Measurements from ENCODE around the gene C3AR1.
"Not testable (repeated sequence)": the region's sequence is repeated elsewhere in the genome, so short reads cannot be mapped to it uniquely, and the experiment has no call there.

C3AR1 gene

GRCh38 chr12:8027856-8028255, 38.3 kb downstream of the C3AR1 start:
- H4K20me1 ChIP-seq (ENCODE audit: insufficient read depth, low read length) = no peaks in the 10 kb centered on the region
- no peak overlapping the region for H3K4me3 ChIP-seq (ENCODE audit: low read depth, low read length, poor library complexity, severe bottlenecking)
- no peaks in the 10 kb centered on the region for H3K79me2 ChIP-seq (ENCODE audit: insufficient read depth, low read length)
- no peak overlapping the region for H3K9ac ChIP-seq (ENCODE audit: low read length)
- H3K4me2 ChIP-seq (ENCODE audit: low read length) = no peak overlapping the region
- H3K9me3 ChIP-seq (ENCODE audit: low read length) = no peaks in the 10 kb centered on the region
- H3K9me2 ChIP-seq (ENCODE audit: low read depth, low read length) = no peaks in the 10 kb centered on the region
- H3K36me3 ChIP-seq (ENCODE audit: insufficient read depth, low read length) = no peaks in the 10 kb centered on the region
- H3K27ac ChIP-seq (ENCODE audit: low read depth, low read length, poor library complexity, severe bottlenecking) = no peak overlapping the region
- no peaks in the 10 kb centered on the region for H3K27me3 ChIP-seq (ENCODE audit: insufficient read depth, low read length)
- TF ChIP-seq EZH2 (IDR thresholded peaks at IDR 0.05; ENCODE audit: borderline replicate concordance, low read length) (no peak), CTCF (IDR thresholded peaks at IDR 0.05; ENCODE audit: low read length) (no peak)
- H3K4me1 ChIP-seq (ENCODE audit: insufficient read depth, low read length, severe bottlenecking) = peaks cover 13% of the 10 kb centered on the region
- H3F3A ChIP-seq (ENCODE audit: insufficient read depth, low read length) = no peaks in the 10 kb centered on the region
- no peak overlapping the region for H2AFZ ChIP-seq (ENCODE audit: low read length)

GRCh38 chr12:8026291-8026900, 39.8 kb downstream of the C3AR1 start:
- Histone ChIP-seq H3K9ac (ENCODE audit: low read length) (peak overlapping the region; percentile 68), H3K9me2 (ENCODE audit: low read depth, low read length) (no peaks in the 10 kb centered on the region), H2AFZ (ENCODE audit: low read length) (peak overlapping the region; percentile 71; the same call in 1 of the 2 replicates), H3K4me3 (ENCODE audit: low read depth, low read length, poor library complexity, severe bottlenecking) (peak overlapping the region; percentile 67), H3K27me3 (ENCODE audit: insufficient read depth, low read length) (no peaks in the 10 kb centered on the region), H3F3A (ENCODE audit: insufficient read depth, low read length) (no peaks in the 10 kb centered on the region), H3K79me2 (ENCODE audit: insufficient read depth, low read length) (no peaks in the 10 kb centered on the region), H3K4me2 (ENCODE audit: low read length) (peak overlapping the region; percentile 82), H3K36me3 (ENCODE audit: insufficient read depth, low read length) (no peaks in the 10 kb centered on the region), H3K4me1 (ENCODE audit: insufficient read depth, low read length, severe bottlenecking) (peaks cover 11% of the 10 kb centered on the region), H3K9me3 (ENCODE audit: low read length) (no peaks in the 10 kb centered on the region), H3K27ac (ENCODE audit: low read depth, low read length, poor library complexity, severe bottlenecking) (peak overlapping the region; percentile 84), H4K20me1 (ENCODE audit: insufficient read depth, low read length) (no peaks in the 10 kb centered on the region)
- no peak for TF ChIP-seq CTCF (IDR thresholded peaks at IDR 0.05; ENCODE audit: low read length)
- no peak for TF ChIP-seq EZH2 (IDR thresholded peaks at IDR 0.05; ENCODE audit: borderline replicate concordance, low read length)

- H2AFZ ChIP-seq (ENCODE audit: low read length) = no peak overlapping the region
- no peaks in the 10 kb centered on the region for H3K4me1 ChIP-seq (ENCODE audit: insufficient read depth, low read length, severe bottlenecking)
- no peaks in the 10 kb centered on the region for H3K9me2 ChIP-seq (ENCODE audit: low read depth, low read length)
- H3K79me2 ChIP-seq (ENCODE audit: insufficient read depth, low read length) = no peaks in the 10 kb centered on the region
- H3K27ac ChIP-seq (ENCODE audit: low read depth, low read length, poor library complexity, severe bottlenecking) = no peak overlapping the region
- peak overlapping the region; percentile 42; the same call in 1 of the 2 replicates for H3K4me2 ChIP-seq (ENCODE audit: low read length)
- H3F3A ChIP-seq (ENCODE audit: insufficient read depth, low read length) = no peaks in the 10 kb centered on the region
- H4K20me1 ChIP-seq (ENCODE audit: insufficient read depth, low read length) = no peaks in the 10 kb centered on the region
- H3K36me3 ChIP-seq (ENCODE audit: insufficient read depth, low read length) = no peaks in the 10 kb centered on the region
- TF ChIP-seq CTCF (IDR thresholded peaks at IDR 0.05; ENCODE audit: low read length) (no peak), EZH2 (IDR thresholded peaks at IDR 0.05; ENCODE audit: borderline replicate concordance, low read length) (no peak)
- peak overlapping the region; percentile 33 for H3K4me3 ChIP-seq (ENCODE audit: low read depth, low read length, poor library complexity, severe bottlenecking)
- no peak overlapping the region for H3K9ac ChIP-seq (ENCODE audit: low read length)
- no peaks in the 10 kb centered on the region for H3K27me3 ChIP-seq (ENCODE audit: insufficient read depth, low read length)
- no peaks in the 10 kb centered on the region for H3K9me3 ChIP-seq (ENCODE audit: low read length)
These were observed 47.2 kb downstream of the C3AR1 start for GRCh38 chr12:8018666-8019581.

- H2AFZ ChIP-seq (ENCODE audit: low read length); H3K9me3 ChIP-seq (ENCODE audit: low read length); H3K36me3 ChIP-seq (ENCODE audit: insufficient read depth, low read length); H3K4me1 ChIP-seq (ENCODE audit: insufficient read depth, low read length, severe bottlenecking); H3K4me3 ChIP-seq (ENCODE audit: low read depth, low read length, poor library complexity, severe bottlenecking); H3K79me2 ChIP-seq (ENCODE audit: insufficient read depth, low read length); H3K27me3 ChIP-seq (ENCODE audit: insufficient read depth, low read length); H3K27ac ChIP-seq (ENCODE audit: low read depth, low read length, poor library complexity, severe bottlenecking); H4K20me1 ChIP-seq (ENCODE audit: insufficient read depth, low read length); H3K9ac ChIP-seq (ENCODE audit: low read length); H3F3A ChIP-seq (ENCODE audit: insufficient read depth, low read length); H3K9me2 ChIP-seq (ENCODE audit: low read depth, low read length): not testable (repeated sequence)
- peak overlapping the region; percentile 42; the same call in 1 of the 2 replicates for H3K4me2 ChIP-seq (ENCODE audit: low read length)
These were observed 47.9 kb downstream of the C3AR1 start for GRCh38 chr12:8018213-8018612.
